ENCODE results near the gene EXOC4. TPM values are rescaled to one million over a fixed set of nuclear protein-coding genes. Genes with fewer than 3 reads are reported as not detected.

Gene EXOC4
- total RNA-seq, 4 donors from 2014 or later = 52.4 to 82.2 (median 67.0) TPM

DNA sequence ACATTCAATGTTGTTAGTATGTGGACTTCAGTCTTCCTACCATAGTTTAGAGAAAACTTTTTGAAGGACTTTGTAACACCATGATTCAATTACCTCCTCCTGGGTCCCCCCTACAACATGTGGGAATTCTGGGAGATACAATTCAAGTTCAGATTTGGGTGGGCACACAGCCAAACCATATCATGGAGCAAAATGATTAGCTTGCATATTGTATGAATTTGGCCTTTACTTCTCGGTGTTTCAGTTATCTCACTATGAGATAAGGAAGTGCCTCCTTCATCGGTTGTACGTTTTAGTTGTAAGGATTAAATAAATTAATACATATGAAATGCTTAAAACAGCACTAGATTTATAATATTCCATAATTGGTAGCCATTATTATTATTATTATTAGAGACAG, 428.7 kb downstream of the EXOC4 start:
- intact Hi-C loops (cut with DNase I; ENCODE audit: low total_unique reads) = no loop called here
- DNase-seq (ENCODE audit: low spot score in 2 of 2) = no peak
- TF ChIP-seq POLR2A (IDR thresholded peaks at IDR 0.05) = no peak
- TF ChIP-seq, protein P1, sequence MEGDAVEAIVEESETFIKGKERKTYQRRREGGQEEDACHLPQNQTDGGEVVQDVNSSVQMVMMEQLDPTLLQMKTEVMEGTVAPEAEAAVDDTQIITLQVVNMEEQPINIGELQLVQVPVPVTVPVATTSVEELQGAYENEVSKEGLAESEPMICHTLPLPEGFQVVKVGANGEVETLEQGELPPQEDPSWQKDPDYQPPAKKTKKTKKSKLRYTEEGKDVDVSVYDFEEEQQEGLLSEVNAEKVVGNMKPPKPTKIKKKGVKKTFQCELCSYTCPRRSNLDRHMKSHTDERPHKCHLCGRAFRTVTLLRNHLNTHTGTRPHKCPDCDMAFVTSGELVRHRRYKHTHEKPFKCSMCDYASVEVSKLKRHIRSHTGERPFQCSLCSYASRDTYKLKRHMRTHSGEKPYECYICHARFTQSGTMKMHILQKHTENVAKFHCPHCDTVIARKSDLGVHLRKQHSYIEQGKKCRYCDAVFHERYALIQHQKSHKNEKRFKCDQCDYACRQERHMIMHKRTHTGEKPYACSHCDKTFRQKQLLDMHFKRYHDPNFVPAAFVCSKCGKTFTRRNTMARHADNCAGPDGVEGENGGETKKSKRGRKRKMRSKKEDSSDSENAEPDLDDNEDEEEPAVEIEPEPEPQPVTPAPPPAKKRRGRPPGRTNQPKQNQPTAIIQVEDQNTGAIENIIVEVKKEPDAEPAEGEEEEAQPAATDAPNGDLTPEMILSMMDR (IDR thresholded peaks at IDR 0.05) = no peak
- no peak overlapping the region for H3K4me3 ChIP-seq (ENCODE audit: low read depth, poor library complexity, severe bottlenecking)
- WGBS, 2 donors = 95 to 99% methylated on average over 3 of the region's 3 CpGs

DNA sequence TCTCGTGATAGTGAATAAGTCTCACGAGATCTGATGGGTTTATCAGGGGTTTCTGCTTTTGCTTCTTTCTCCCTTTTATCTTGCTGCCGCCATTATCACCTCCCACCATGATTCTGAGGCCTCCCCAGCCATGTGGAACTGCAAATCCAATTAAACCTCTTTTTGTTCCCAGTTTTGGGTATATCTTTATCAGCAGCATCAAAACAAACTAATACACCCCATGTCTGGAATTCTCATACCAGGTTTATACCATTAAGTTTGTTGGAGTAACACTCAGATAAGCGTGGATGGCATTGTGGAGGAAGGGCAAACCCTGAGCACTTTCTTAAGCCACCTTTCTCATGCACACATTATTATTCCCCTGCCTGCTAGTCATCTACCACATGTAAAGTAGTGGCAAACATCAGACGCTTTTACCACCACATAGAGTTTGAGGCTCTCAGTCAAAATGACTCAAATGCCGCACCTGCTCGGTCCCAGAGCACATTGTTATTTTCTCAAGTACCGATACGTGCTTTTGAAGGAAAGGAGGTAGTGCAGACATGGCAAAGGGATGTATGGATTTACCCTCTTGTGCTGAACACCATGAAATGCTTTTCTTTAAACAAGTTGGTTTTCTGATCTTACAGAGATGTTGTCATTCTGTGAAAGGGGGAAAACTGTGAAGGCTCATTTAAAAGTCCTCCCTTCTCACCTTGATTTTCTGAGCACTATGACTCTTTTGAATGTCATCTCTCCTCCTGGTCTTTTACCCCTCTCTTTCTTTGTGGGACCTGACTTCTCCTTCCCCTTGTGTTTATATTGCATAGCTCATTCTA, 429.7 kb downstream of the EXOC4 start:
- 75 to 76% methylated on average over 9 of the region's 9 CpGs for WGBS, 2 donors
- no peak for DNase-seq (ENCODE audit: low spot score in 2 of 2)
- TF ChIP-seq POLR2A (IDR thresholded peaks at IDR 0.05) = no peak
- TF ChIP-seq, protein P1 (IDR thresholded peaks at IDR 0.05) = no peak
- no peak overlapping the region for H3K4me3 ChIP-seq (ENCODE audit: low read depth, poor library complexity, severe bottlenecking)
- intact Hi-C loops (cut with DNase I; ENCODE audit: low total_unique reads) = no loop called here

DNA sequence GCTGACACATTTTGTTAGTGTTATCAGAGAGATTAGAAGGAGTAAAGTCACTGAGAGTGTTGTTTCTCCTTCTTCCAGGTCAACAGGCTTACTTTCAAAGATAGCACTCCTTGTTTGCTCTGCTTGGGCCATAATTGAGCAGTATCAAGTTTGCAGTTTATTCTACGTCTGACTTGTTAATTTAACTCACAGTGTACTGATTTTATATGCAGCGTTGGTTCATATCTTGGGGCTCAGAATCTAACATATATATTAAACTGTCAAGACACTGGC, 430.2 kb downstream of the EXOC4 start:
- intact Hi-C loops (cut with DNase I; ENCODE audit: low total_unique reads) = no loop called here
- TF ChIP-seq, protein P1 (IDR thresholded peaks at IDR 0.05) = no peak
- TF ChIP-seq POLR2A (IDR thresholded peaks at IDR 0.05) = no peak
- no peak overlapping the region for H3K4me3 ChIP-seq (ENCODE audit: low read depth, poor library complexity, severe bottlenecking)
- WGBS, 2 donors = 89 to 94% methylated on average over 2 of the region's 2 CpGs
- DNase-seq (ENCODE audit: low spot score in 2 of 2) = no peak

DNA sequence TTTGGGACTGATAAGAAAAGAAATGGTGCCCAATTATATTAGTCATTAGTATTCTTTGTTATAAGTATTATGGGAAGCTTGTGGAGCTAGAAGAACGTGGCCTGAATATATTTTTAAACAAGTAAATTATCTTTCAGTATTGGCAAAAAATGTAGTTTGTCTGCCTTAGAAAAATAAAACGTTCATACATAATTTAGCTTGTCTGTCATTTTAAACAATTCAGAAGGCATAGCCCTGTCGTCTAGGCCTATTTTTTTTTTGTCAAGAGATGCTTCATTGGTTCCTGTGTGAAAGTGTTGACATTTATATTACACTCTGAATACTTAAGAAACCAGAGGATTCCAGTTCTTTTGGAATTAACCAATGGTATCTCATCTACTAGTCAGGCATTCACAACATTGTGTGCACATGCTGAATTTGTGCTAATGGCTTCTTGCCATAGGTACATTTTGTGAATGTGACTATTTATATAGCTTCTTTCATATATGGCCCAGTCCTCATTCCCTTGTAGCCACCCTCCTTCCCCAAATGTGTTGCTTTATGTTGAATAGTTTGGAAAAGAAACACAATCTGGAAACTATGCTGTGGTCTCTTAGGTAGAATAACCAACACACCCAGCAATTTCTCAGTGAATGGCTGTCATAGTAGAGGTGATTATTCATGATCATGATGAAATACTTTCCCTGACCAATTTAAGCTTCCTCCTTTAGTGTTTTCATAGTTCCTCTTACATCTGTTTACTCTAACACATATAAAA, 435.8 kb downstream of the EXOC4 start:
- intact Hi-C loops (cut with DNase I; ENCODE audit: low total_unique reads) = no loop called here
- WGBS, 2 donors = 49 to 56% methylated on average over 3 of the region's 3 CpGs

DNA sequence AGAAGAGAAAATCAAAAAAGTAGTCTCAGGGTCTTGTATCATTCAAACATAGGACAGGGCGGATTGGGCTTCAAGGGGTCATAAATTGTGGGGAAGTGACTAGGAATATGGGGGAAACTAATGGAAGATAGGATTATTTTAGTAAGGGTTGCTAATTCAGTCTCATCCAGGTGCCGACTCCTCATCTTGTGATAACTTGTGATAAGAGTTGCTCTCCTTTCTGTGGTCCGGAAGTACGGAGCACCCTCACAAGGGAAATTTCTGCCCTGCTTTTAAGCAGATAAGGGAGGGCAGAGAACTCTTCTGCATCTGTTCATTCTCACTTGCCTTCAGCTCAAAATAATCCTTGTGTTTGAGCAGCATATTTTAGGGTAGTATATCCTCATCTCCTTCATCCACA, 437.9 kb downstream of the EXOC4 start:
- no peak for TF ChIP-seq POLR2A (IDR thresholded peaks at IDR 0.05)
- TF ChIP-seq, protein P1 (IDR thresholded peaks at IDR 0.05) = no peak
- no peak overlapping the region for H3K4me3 ChIP-seq (ENCODE audit: low read depth, poor library complexity, severe bottlenecking)
- intact Hi-C loops (cut with DNase I; ENCODE audit: low total_unique reads) = no loop called here
- no peak for DNase-seq (ENCODE audit: low spot score in 2 of 2)
- 95 to 97% methylated on average over 4 of the region's 4 CpGs for WGBS, 2 donors

More for the DNA sequence above, 435.8 kb downstream of the EXOC4 start:
- H3K4me3 ChIP-seq (ENCODE audit: low read depth, poor library complexity, severe bottlenecking) = no peak overlapping the region
- TF ChIP-seq, protein P1 (IDR thresholded peaks at IDR 0.05) = no peak
- no peak for TF ChIP-seq POLR2A (IDR thresholded peaks at IDR 0.05)
- no peak for DNase-seq (ENCODE audit: low spot score in 2 of 2)

All from lower leg skin (tissue), 4 donors.